ENCODE results near the gene DCAF7. TPM values are rescaled to one million over a fixed set of nuclear protein-coding genes. Genes with fewer than 3 reads are reported as not detected.

The DCAF7 gene
- total and polyA plus RNA-seq, 2 experiments from 2014 or later = 55.1 to 56.7 TPM

DNA sequence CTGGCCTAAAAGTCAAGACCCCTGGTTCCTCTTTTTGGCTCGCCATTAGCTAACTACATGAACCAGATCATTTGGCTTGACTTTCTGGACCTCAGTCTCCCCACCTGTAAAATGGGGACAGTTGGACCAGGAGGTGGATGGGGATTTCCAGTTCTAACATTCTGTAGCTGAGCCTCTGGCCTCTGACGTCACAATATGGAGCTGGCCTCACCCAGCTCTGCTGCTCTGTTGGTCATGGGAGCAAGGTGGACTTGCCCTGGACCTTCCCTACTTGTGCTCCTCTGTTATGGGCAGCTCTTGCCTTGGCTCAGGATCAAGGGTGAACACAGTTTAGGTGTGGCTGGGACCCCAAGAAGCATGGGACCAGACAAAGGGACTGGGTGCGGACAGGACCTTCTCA, 43.6 kb upstream of the DCAF7 start:
- Histone ChIP-seq H3K27me3 (peaks cover 9% of the 10 kb centered on the region), H3K9me3 (ENCODE audit: low read depth) (no peaks in the 10 kb centered on the region), H3K4me1 (ENCODE audit: low read depth) (no peaks in the 10 kb centered on the region), H3K4me3 (no peak overlapping the region), H3K36me3 (no peaks in the 10 kb centered on the region), H3K27ac (no peak overlapping the region)
- no peak for DNase-seq (ENCODE audit: low read depth in 1 of 2, low spot score in 1 of 2)
- TF ChIP-seq, protein P1, sequence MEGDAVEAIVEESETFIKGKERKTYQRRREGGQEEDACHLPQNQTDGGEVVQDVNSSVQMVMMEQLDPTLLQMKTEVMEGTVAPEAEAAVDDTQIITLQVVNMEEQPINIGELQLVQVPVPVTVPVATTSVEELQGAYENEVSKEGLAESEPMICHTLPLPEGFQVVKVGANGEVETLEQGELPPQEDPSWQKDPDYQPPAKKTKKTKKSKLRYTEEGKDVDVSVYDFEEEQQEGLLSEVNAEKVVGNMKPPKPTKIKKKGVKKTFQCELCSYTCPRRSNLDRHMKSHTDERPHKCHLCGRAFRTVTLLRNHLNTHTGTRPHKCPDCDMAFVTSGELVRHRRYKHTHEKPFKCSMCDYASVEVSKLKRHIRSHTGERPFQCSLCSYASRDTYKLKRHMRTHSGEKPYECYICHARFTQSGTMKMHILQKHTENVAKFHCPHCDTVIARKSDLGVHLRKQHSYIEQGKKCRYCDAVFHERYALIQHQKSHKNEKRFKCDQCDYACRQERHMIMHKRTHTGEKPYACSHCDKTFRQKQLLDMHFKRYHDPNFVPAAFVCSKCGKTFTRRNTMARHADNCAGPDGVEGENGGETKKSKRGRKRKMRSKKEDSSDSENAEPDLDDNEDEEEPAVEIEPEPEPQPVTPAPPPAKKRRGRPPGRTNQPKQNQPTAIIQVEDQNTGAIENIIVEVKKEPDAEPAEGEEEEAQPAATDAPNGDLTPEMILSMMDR (IDR thresholded peaks at IDR 0.05; ENCODE audit: low read depth, low read length) = no peak

DNA sequence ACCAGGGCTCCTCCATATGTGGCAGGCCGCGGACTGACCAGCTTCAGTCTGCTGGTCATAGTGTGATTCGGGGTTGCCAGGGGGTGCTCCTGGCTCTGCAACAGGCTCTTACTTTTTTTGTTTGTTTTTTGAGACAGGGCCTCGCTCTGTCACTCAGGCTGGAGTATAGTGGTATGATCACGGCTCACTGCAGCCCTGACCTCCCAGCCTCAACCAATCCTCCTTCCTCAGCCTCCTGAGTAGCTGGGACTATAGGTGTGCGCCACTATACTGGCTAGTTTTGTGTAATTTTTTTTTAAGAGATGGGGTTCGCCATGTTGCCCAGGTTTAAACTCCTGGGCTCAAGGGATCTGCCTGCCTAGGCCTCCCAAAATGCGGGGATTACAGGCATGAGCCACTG, 38.9 kb upstream of the DCAF7 start:
- no peak overlapping the region for H3K27ac ChIP-seq
- H3K36me3 ChIP-seq = no peaks in the 10 kb centered on the region
- DNase-seq (ENCODE audit: low read depth in 1 of 2, low spot score in 1 of 2) = no peak
- no peak overlapping the region for H3K4me3 ChIP-seq
- no peaks in the 10 kb centered on the region for H3K9me3 ChIP-seq (ENCODE audit: low read depth)
- TF ChIP-seq, protein P1 (IDR thresholded peaks at IDR 0.05; ENCODE audit: low read depth, low read length) = no peak
- no peaks in the 10 kb centered on the region for H3K4me1 ChIP-seq (ENCODE audit: low read depth)
- no peaks in the 10 kb centered on the region for H3K27me3 ChIP-seq

DNA sequence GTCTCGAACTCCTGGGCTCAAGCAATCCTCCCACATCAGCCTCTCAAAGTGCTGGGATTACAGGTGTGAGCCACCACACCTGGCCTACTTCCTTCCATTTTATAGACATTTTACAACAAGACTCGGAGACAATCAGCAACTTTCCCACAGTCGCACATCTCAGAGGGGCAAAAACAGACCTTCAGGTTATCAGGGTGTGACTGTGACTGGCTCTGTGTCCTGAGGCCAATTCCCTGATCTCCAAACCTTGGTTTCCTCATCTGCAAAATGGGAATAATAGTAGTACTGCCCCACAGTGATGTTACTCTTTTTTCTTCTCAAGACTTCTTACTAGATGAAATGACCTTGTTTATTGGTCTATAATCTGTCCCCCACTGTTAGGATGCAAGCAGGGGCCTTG, 37.9 kb upstream of the DCAF7 start:
- Histone ChIP-seq H3K27ac (no peak overlapping the region), H3K27me3 (no peaks in the 10 kb centered on the region), H3K4me1 (ENCODE audit: low read depth) (no peaks in the 10 kb centered on the region), H3K9me3 (ENCODE audit: low read depth) (no peaks in the 10 kb centered on the region), H3K36me3 (no peaks in the 10 kb centered on the region), H3K4me3 (no peak overlapping the region)
- no peak for DNase-seq (ENCODE audit: low read depth in 1 of 2, low spot score in 1 of 2)
- TF ChIP-seq, protein P1 (IDR thresholded peaks at IDR 0.05; ENCODE audit: low read depth, low read length) = no peak

DNA sequence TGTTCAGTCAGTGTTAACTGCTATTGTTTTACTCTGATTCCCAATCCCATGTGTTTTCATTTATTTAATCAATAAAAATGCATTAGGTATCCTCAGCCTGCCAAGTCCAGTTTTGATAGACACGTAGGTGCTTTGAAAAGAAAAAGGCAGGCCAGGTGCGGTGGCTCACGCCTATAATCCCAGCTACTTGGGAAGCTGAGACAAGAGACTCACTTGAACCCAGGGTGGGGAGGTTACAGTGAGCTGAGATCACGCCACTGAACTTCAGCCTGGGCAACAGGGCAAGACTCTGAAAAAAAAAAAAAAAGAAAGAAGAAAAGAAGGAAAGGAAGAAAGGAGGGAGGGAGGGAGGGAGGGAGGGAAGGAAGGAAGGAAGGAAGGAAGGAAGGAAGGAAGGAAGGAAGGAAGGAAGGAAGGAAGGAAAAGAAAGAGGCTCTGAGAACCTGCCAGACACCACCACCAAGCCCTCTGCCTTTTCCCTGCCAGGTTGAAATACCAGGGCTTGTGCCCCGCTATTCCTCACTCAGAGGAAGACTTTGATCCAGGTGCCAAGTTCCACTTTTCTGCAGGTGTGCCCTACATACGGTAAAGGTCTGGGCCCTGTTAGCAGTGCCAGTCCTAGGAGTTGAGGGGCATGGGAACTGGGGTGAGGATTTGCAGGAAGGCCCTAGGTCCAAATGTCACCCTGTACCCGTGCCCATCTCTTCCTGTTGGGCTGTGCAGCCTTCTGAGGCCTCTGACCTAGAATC, 37.2 kb upstream of the DCAF7 start:
- no peak for DNase-seq (ENCODE audit: low read depth in 1 of 2, low spot score in 1 of 2)
- H3K4me3 ChIP-seq = no peak overlapping the region
- TF ChIP-seq, protein P1 (IDR thresholded peaks at IDR 0.05; ENCODE audit: low read depth, low read length) = no peak
- H3K27ac ChIP-seq = no peak overlapping the region
- H3K9me3 ChIP-seq (ENCODE audit: low read depth) = no peaks in the 10 kb centered on the region
- no peaks in the 10 kb centered on the region for H3K27me3 ChIP-seq
- no peaks in the 10 kb centered on the region for H3K36me3 ChIP-seq
- H3K4me1 ChIP-seq (ENCODE audit: low read depth) = no peaks in the 10 kb centered on the region

DNA sequence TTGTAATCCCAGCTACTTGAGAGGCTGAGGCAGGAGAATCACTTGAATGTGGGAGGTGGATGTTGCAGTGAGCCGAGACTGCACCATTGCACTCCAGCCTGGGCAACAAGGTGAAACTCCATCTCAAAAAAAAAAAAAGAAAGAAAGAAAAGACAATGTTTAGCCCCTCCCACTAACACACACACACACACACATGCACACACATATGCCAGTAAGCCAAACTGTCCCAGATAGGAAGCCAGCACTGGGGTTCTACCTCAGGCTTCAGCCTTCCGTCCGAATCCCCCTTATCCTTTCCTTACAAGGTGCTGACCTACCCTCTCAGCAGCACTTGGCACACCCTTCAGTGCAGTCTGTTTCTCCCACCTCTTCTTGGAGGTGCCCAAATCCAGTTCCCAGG, 35.8 kb upstream of the DCAF7 start:
- Histone ChIP-seq H3K4me3 (no peak overlapping the region), H3K36me3 (no peaks in the 10 kb centered on the region), H3K27me3 (no peaks in the 10 kb centered on the region), H3K27ac (no peak overlapping the region), H3K9me3 (ENCODE audit: low read depth) (no peaks in the 10 kb centered on the region), H3K4me1 (ENCODE audit: low read depth) (no peaks in the 10 kb centered on the region)
- TF ChIP-seq, protein P1 (IDR thresholded peaks at IDR 0.05; ENCODE audit: low read depth, low read length) = no peak
- no peak for DNase-seq (ENCODE audit: low read depth in 1 of 2, low spot score in 1 of 2)
